SK-N-MC (cell line): Measurements from ENCODE around the gene RAB7A.

Experiments
- EZH2 ChIP-seq: fragments of 200-600 bp; sonication (generic); IDR thresholded peaks from one replicate; pipeline ENCODE4 v1.6.1; 2017; ENCODE audit warnings: antibody characterized with exemption
- FOXP2 ChIP-seq: optimal IDR thresholded peaks from 2 replicates; pipeline ENCODE3; 2011; ENCODE audit warnings: mild to moderate bottlenecking, moderate library complexity; ENCODE audit not compliant: insufficient read depth; ENCODE audit errors: extremely low read length, control extremely low read depth
- POLR2AphosphoS5 ChIP-seq: IDR thresholded peaks from 2 replicates; pipeline ENCODE4 v1.6.1; 2012; ENCODE audit warnings: mild to moderate bottlenecking, low read depth, low read length, borderline replicate concordance

DNA sequence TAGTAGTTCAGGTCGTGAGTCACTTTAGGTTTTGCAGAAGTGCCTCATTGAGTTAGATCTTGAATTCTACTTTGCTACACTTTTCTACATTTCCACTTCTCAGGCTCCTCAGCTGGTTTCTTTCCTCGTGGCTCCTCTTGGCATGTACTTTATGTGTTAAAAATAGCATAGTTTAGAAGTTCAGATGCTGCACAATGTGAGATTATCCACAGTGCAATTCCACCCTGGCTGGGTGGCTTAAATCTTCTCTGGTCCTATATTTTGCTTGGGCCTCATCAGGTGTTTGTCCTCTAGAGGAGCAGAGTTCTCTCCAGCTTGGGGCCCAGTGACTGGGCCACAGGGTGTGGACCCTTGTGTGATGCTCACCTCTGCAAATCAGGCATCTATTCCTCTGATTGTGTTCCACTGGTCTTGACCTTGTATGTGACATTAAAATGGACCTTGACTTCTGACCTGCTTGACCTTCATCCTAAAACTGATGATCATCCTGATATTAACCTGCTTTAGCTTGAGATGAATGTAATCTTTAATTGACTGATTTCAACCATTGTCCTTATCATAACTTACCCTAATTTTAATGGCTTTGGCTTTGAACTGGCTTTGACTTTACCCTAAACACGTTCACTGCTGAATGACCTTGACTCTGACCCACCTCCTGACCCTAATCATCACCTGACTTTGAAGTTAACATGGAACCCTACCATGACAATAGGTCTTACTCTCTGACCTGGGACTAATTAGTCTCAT, 89.5 kb downstream of the RAB7A start:
- TF ChIP-seq POLR2AphosphoS5 (no peak), EZH2 (no peak), FOXP2 (no peak)
